Liver (tissue), 9 donors: Measurements from ENCODE around the gene SMYD3. TPM values are rescaled to one million over a fixed set of nuclear protein-coding genes. Genes with fewer than 3 reads are reported as not detected.

Experiments used
- DNase-seq: peaks from one replicate; pipeline ENCODE4 v3.0.0-alpha.2; 2017; ENCODE audit warnings: low spot score
- H3K27ac ChIP-seq, 2 donors: one replicate each; pipeline ENCODE4 v1.7.0; 2013; ENCODE audit warnings: inconsistent platforms in 2 of 2, low read length in 2 of 2, control low read depth in 1 of 2, low read depth in 1 of 2, mild to moderate bottlenecking in 1 of 2
- H3K27me3 ChIP-seq, 4 donors: one replicate each; pipeline versions ENCODE4 v1.6.1 to v1.7.0; 2013; ENCODE audit warnings: low read length in 3 of 4, inconsistent platforms in 1 of 4, mild to moderate bottlenecking in 1 of 4, moderate library complexity in 1 of 4; ENCODE audit not compliant: control insufficient read depth in 4 of 4, insufficient read depth in 4 of 4
- H3K36me3 ChIP-seq, 4 donors: one replicate each; pipeline versions ENCODE4 v1.6.1 to v1.7.0; 2013; ENCODE audit warnings: low read length in 3 of 4, mild to moderate bottlenecking in 3 of 4, low read depth in 1 of 4, moderate library complexity in 1 of 4; ENCODE audit not compliant: control insufficient read depth in 4 of 4, insufficient read depth in 3 of 4
- H3K4me1 ChIP-seq, 4 donors: one replicate each; pipeline versions ENCODE4 v1.6.1 to v1.7.0; 2013; ENCODE audit warnings: low read length in 3 of 4, mild to moderate bottlenecking in 3 of 4, moderate library complexity in 1 of 4; ENCODE audit not compliant: control insufficient read depth in 4 of 4, insufficient read depth in 4 of 4
- H3K4me3 ChIP-seq, 3 donors: one replicate each; pipeline versions ENCODE4 v1.6.1 to v1.7.0; 2013; ENCODE audit warnings: low read length in 3 of 3, control low read depth in 1 of 3, low read depth in 1 of 3, mild to moderate bottlenecking in 1 of 3
- H3K9ac ChIP-seq, 2 donors: one replicate each; pipeline ENCODE4 v1.7.0; 2013; ENCODE audit warnings: low read length in 2 of 2, mild to moderate bottlenecking in 2 of 2, moderate library complexity in 2 of 2, control low read depth in 1 of 2, low read depth in 1 of 2
- H3K9me3 ChIP-seq, 4 donors: one replicate each; pipeline versions ENCODE4 v1.6.1 to v1.7.0; 2013; ENCODE audit warnings: low read length in 3 of 4; ENCODE audit not compliant: control insufficient read depth in 4 of 4
- FOXA2 ChIP-seq: IDR thresholded peaks from 2 replicates; pipeline ENCODE4 v1.6.1; 2016; ENCODE audit warnings: antibody characterized with exemption
- GABPA ChIP-seq, 2 donors: IDR thresholded peaks in 1 of 2; conservative IDR thresholded peaks in 1 of 2; 2 replicates each; pipeline ENCODE4 v1.6.1; 2016; ENCODE audit warnings: antibody characterized with exemption in 2 of 2, mild to moderate bottlenecking in 1 of 2, moderate library complexity in 1 of 2
- HNF4A ChIP-seq, 2 donors: conservative IDR thresholded peaks; 2 replicates each; pipeline ENCODE4 v1.6.1; 2016; ENCODE audit warnings: antibody characterized with exemption in 2 of 2, mild to moderate bottlenecking in 2 of 2
- HNF4G ChIP-seq: IDR thresholded peaks from 2 replicates; pipeline ENCODE4 v1.6.1; 2016; ENCODE audit warnings: antibody characterized with exemption
- JUND ChIP-seq, 2 donors: IDR thresholded peaks; 2 replicates each; pipeline ENCODE4 v1.6.1; 2016; ENCODE audit warnings: antibody characterized with exemption in 2 of 2
- MAX ChIP-seq: IDR thresholded peaks from 2 replicates; pipeline ENCODE4 v1.6.1; 2016; ENCODE audit warnings: antibody characterized with exemption
- NR2F2 ChIP-seq: IDR thresholded peaks from 2 replicates; pipeline ENCODE4 v1.6.1; 2016; ENCODE audit warnings: antibody characterized with exemption
- RAD21 ChIP-seq, 2 donors: IDR thresholded peaks; 2 replicates each; pipeline ENCODE4 v1.6.1; 2016; ENCODE audit warnings: antibody characterized with exemption in 2 of 2, mild to moderate bottlenecking in 2 of 2
- RXRA ChIP-seq, 2 donors: IDR thresholded peaks; 2 replicates each; pipeline ENCODE4 v1.6.1; 2017 to 2018; ENCODE audit warnings: antibody characterized with exemption in 2 of 2, mild to moderate bottlenecking in 1 of 2
- SP1 ChIP-seq: IDR thresholded peaks from 2 replicates; pipeline ENCODE4 v1.6.1; 2018; ENCODE audit warnings: antibody characterized with exemption, mild to moderate bottlenecking
- TAF1 ChIP-seq: conservative IDR thresholded peaks from 2 replicates; pipeline ENCODE4 v1.6.1; 2016; ENCODE audit warnings: antibody characterized with exemption, mild to moderate bottlenecking
- YY1 ChIP-seq: IDR thresholded peaks from 2 replicates; pipeline ENCODE4 v1.6.1; 2016; ENCODE audit warnings: antibody characterized with exemption, mild to moderate bottlenecking
- ZBTB33 ChIP-seq: IDR thresholded peaks from 2 replicates; pipeline ENCODE4 v1.6.1; 2016; ENCODE audit warnings: antibody characterized with exemption
- WGBS: extraction: QIAGEN DNeasy Blood & Tissue Kit; methylation state at CpG from one replicate; pipeline ENCODE4 v1.1.7; 2013; 5-methylcytosine and 5-hydroxymethylcytosine counted together
- polyA plus RNA-seq, 2 donors: library from polyadenylated mRNA; stranded (reverse) in 1 of 2; unstranded in 1 of 2; fragments of 200-250 nt in 1 of 2; fragments of >200 nt in 1 of 2; fragmentation: Nextera tagmentation in 1 of 2; extraction: Ambion mirVana in 1 of 2; gene quantifications; one replicate each; pipeline versions ENCODE4 v1.2.1 to v1.2.3, GENCODE V29; 2013 to 2015
- total RNA-seq, 2 donors: library from RNA; depleted of rRNA; stranded (reverse); fragments of >200 nt; gene quantifications; one replicate each; pipeline ENCODE4 v1.2.3, GENCODE V29; 2014
- TF ChIP-seq, protein P1 (sequence below): IDR thresholded peaks from 2 replicates; pipeline ENCODE4 v1.6.1; 2016; ENCODE audit warnings: antibody characterized with exemption, mild to moderate bottlenecking
- donor health status: healthy.
- donor health status: healthy.
- donor health status: healthy.
- donor health status: healthy.
- donor health status: healthy.

SMYD3 gene
- total and polyA plus RNA-seq, 4 donors, result 3.1 to 9.1 (median 8.0) TPM

DNA sequence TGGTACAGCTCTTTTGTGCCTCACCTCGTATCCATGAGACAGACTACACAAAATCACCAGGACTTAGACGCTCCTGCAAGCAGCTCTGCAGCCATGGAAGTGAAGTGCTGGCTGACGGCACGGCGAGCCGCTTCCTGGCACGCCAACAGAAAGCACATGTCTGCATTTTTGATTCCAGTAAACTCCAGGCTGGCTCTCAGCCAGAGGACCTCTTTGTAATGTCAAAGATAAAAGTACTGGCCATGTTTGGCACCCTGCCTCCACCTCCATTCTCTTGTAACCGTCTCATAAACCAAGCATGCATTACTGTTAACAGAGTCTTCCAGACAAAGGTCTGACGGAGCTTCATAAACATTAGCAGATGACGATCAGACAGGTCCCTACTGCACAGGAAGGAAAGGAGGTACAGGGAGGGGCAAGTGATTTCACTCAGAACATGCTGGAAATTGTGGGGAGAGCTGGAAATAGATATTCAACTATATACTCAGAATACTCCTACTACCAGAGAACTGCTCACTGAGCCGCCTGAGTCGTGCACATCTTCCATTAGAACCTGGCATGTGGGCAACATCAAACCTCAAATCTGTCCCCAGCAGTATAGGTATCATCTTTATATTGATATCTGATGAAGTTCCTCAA, 632.0 kb downstream of the SMYD3 start:
- no peak for TF ChIP-seq TAF1
- TF ChIP-seq YY1, result peak; percentile 26
- no peak for TF ChIP-seq HNF4A (conservative IDR thresholded peaks at IDR 0.05)
- peak in 1 of 2 donors; percentile 49 for TF ChIP-seq RAD21 (IDR thresholded peaks at IDR 0.05)
- peak; percentile 81 for TF ChIP-seq NR2F2
- TF ChIP-seq SP1, result peak; percentile 18
- no peak for TF ChIP-seq JUND (IDR thresholded peaks at IDR 0.05)
- peak; percentile 4 to 24 for TF ChIP-seq RXRA (IDR thresholded peaks at IDR 0.05)
- TF ChIP-seq MAX, result peak; percentile 53
- Histone ChIP-seq H3K36me3 (no peaks in the 10 kb centered on the region), H3K27me3 (no peaks in the 10 kb centered on the region), H3K4me1 (peaks cover 0 to 6% (median 5%) of the 10 kb centered on the region in 4 donors), H3K9me3 (no peaks in the 10 kb centered on the region), H3K4me3 (no peak overlapping the region), H3K27ac (peak overlapping the region; percentile 13 to 52), H3K9ac (no peak overlapping the region)
- 59% methylated on average over 12 of the region's 12 CpGs for whole genome bisulfite sequencing
- DNase-seq, result peak; percentile 40

DNA sequence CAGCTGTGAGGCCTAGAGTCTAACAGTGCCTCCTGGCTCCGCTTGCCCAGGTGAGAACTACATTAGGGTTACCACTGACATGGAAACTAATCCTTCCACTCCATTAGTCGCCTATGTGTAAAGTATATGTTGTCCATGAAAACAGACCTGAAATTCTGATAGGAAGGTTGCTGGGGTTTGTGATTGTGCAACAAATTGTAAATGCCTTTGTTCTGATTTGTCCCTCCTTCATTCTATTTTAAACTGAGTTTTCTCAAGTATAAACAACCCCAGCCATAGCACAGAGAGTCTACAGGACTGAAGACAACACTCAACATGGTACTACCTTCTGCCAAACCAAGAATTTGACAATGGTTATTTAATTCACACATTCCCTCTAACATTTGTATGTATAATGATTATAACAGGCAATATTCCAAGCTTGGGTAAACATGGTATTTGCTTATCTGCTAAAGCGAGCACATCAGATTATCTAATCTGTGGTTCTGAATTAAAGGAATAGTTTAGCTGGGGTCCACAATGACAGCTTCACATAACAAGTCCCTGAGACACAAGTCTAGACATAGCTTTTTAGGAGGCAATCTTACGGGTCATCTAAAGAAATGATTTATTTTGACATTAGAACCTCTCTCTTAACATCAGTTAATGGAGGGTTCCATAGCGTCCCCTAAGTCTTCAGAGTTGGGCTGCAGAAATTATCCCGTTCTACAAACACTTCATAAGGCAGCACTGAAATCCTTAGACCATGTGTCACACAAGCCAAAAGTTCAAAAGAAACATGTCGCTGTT, 633.0 kb downstream of the SMYD3 start:
- H3K9me3 ChIP-seq, result no peaks in the 10 kb centered on the region
- H3K36me3 ChIP-seq, result no peaks in the 10 kb centered on the region
- no peak for DNase-seq
- peaks cover 0 to 6% (median 5%) of the 10 kb centered on the region in 4 donors for H3K4me1 ChIP-seq
- TF ChIP-seq ZBTB33 (no peak), GABPA (IDR thresholded peaks at IDR 0.05 in 1 of 2, conservative IDR thresholded peaks at IDR 0.05 in 1 of 2) (no peak), FOXA2 (no peak), JUND (IDR thresholded peaks at IDR 0.05) (no peak), HNF4G (no peak)
- H3K27me3 ChIP-seq, result no peaks in the 10 kb centered on the region
- no peak overlapping the region for H3K9ac ChIP-seq
- WGBS, result 86% methylated on average over 7 of the region's 7 CpGs
- no peak overlapping the region for H3K4me3 ChIP-seq
- peak overlapping the region in 1 of 2 donors; percentile 52 for H3K27ac ChIP-seq

DNA sequence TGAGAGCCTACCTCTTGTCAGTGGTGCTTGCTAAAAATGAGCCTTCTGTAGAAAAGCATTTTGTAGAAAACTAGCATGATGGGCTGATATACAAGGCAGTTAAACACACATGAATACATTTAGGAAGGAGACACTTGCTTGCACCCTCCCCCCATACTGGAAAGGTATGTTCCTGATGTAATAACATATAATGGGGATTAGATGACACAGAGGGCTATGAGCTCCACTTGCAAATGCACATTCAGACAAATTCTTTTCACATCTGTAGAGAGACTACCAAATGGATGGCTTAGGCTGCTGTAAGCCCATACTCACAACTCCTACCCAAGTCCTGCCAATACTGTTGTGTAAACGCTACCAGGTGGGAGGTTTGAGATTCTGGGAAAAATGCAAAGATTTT, 634.0 kb downstream of the SMYD3 start:
- H3K27ac ChIP-seq, result no peak overlapping the region
- TF ChIP-seq, protein P1, sequence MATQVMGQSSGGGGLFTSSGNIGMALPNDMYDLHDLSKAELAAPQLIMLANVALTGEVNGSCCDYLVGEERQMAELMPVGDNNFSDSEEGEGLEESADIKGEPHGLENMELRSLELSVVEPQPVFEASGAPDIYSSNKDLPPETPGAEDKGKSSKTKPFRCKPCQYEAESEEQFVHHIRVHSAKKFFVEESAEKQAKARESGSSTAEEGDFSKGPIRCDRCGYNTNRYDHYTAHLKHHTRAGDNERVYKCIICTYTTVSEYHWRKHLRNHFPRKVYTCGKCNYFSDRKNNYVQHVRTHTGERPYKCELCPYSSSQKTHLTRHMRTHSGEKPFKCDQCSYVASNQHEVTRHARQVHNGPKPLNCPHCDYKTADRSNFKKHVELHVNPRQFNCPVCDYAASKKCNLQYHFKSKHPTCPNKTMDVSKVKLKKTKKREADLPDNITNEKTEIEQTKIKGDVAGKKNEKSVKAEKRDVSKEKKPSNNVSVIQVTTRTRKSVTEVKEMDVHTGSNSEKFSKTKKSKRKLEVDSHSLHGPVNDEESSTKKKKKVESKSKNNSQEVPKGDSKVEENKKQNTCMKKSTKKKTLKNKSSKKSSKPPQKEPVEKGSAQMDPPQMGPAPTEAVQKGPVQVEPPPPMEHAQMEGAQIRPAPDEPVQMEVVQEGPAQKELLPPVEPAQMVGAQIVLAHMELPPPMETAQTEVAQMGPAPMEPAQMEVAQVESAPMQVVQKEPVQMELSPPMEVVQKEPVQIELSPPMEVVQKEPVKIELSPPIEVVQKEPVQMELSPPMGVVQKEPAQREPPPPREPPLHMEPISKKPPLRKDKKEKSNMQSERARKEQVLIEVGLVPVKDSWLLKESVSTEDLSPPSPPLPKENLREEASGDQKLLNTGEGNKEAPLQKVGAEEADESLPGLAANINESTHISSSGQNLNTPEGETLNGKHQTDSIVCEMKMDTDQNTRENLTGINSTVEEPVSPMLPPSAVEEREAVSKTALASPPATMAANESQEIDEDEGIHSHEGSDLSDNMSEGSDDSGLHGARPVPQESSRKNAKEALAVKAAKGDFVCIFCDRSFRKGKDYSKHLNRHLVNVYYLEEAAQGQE, result no peak
- TF ChIP-seq JUND (IDR thresholded peaks at IDR 0.05), result no peak
- TF ChIP-seq RXRA (IDR thresholded peaks at IDR 0.05), result no peak
- WGBS, result 98% methylated on average over 1 of the region's 1 CpG
- no peak overlapping the region for H3K4me3 ChIP-seq
- no peak for DNase-seq
- peaks cover 0 to 6% (median 5%) of the 10 kb centered on the region in 4 donors for H3K4me1 ChIP-seq
- H3K27me3 ChIP-seq, result no peaks in the 10 kb centered on the region
- H3K9me3 ChIP-seq, result no peaks in the 10 kb centered on the region
- no peaks in the 10 kb centered on the region for H3K36me3 ChIP-seq
- no peak overlapping the region for H3K9ac ChIP-seq
